GM20000 (cell line): ENCODE data around the gene KRTAP19-8.
A peak's percentile ranks its signal among the peaks of the same experiment; 100 is the strongest.

ENCODE experiments used
- DNase-seq: peaks from one replicate; pipeline ENCODE4 v3.0.0; 2012; ENCODE audit warnings: low spot score
- TF ChIP-seq, protein P1 (sequence below): IDR thresholded peaks from 2 replicates; pipeline ENCODE4 v1.5.1; 2012; ENCODE audit warnings: mild to moderate bottlenecking, control low read depth; ENCODE audit errors: extremely low read depth, missing control alignments

Gene KRTAP19-8, protein sequence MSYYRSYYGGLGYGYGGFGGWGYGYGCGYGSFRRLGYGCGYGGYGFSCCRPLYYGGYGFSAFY

DNA sequence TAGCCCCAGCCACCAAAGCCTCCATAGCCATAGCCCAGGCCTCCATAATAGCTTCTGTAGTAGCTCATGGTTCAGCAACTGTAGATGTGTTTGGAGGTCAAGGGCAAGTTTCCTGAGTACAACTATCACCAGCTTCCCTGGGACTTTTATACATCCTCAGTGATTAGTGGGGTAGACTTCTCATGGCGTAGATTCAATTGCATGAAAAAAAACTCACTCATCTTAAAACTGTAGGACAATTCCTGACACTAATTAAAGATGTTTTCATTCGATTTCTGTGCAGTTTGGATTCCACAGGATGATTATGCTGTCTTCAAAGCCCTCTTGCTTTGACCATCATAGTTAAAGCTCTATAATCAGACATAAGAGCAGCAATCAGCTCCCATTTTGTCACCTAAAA lies at the start of gene KRTAP19-8:
Gene KRTAP19-8 (minus strand): TSS at position 101 of the 400 bp plus-strand sequence. CDS start 33 bp downstream, at position 68.
- TF ChIP-seq, protein P1, sequence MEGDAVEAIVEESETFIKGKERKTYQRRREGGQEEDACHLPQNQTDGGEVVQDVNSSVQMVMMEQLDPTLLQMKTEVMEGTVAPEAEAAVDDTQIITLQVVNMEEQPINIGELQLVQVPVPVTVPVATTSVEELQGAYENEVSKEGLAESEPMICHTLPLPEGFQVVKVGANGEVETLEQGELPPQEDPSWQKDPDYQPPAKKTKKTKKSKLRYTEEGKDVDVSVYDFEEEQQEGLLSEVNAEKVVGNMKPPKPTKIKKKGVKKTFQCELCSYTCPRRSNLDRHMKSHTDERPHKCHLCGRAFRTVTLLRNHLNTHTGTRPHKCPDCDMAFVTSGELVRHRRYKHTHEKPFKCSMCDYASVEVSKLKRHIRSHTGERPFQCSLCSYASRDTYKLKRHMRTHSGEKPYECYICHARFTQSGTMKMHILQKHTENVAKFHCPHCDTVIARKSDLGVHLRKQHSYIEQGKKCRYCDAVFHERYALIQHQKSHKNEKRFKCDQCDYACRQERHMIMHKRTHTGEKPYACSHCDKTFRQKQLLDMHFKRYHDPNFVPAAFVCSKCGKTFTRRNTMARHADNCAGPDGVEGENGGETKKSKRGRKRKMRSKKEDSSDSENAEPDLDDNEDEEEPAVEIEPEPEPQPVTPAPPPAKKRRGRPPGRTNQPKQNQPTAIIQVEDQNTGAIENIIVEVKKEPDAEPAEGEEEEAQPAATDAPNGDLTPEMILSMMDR = no peak
- no peak for DNase-seq

DNA sequence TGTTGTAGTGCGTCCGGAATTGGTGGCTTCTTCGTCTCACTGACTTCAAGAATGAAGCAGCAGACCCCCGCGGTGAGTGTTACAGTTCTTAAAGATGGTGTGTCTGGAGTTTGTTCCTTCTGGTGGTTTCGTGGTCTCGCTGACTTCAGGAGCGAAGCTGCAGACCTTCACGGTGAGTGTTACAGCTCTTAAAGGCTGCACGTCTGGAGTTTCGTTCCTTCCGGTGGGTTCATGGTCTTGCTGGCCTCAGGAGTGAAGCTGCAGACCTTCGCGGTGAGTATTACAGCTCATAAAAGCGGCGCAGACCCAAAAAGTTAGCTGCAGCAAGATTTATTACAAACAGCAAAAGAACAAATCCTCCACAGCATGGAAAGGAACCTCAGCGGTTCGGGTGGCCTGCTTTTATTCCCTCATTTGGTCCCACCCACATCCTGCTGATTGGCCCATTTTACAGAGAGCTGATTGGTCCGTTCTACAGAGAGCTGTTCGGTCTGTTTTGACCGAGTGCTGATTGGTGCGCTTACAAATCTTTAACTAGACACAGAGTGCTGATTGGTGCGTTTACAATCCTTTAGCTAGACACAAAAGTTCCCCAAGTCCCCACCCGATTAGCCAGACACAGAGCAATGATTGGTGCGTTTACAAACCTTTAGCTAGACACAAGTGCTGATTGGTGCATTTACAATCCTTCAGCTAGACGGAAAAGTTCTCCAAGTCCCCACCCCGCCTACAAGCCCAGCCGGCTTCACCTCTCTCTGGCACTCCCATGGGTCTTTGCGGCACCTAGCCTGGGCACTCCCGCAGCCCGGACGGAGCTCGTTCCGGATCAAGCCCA lies 49.6 kb upstream of the KRTAP19-8 start:
- TF ChIP-seq, protein P1 = no peak
- DNase-seq = no peak

DNA sequence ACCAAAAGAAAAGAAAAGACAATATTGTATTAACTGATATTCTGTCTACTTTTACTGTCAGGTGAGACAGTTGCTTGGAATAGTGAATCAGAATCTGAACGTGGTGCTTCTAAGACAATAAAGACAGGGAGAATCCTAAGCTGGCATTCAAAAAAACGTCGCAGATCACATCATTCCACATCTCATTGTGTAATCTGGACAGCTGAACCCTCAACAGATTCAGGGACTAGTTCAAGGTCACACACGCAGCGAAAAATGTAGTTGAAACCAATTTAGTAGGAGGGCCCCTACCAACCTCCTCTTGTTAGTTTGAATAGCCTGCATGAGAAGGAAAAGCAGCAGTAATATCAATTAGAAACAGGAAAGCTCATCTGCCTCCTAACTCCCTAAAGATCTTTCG lies 46.4 kb upstream of the KRTAP19-8 start:
- no peak for DNase-seq
- TF ChIP-seq, protein P1 = no peak

DNA sequence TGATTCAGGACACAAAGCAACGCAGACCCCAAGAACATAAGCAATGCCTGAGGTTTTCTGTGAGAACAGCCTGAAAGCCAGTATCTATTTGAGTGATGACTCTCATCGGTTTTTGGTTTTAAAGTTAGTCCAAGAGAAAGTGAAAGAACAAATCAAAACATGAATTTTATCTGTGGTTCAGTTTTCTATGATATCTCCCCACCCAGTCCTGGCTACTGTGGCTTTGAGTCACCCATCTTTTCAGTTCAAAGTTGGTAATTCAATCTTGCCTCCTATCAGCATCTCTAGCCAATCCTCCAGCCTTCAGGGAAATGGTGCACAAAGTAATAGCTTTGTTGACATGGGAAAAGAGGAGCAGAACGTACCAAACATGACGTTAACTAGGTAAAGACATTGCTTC lies 40.5 kb upstream of the KRTAP19-8 start:
- TF ChIP-seq, protein P1 = no peak
- DNase-seq = peak; percentile 38

DNA sequence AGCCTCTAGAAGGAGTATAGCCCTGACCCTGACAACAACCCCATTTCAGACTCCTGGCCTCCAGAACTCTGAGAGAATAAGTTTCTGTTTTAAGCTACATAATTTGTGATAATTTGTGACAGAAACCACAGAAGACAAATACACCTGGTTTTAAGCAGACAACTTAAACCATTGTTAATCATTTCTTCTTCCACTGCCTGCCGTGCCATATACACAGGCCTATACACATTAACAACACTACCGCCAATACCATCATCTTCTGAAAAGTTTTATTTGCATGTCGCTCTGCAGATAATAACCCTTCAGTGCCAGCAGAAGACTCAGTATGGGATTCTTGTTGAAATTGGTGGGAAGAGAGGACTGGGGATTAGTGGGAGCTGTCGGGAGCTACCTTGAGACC lies 39.9 kb upstream of the KRTAP19-8 start:
- TF ChIP-seq, protein P1 = no peak
- DNase-seq = no peak

DNA sequence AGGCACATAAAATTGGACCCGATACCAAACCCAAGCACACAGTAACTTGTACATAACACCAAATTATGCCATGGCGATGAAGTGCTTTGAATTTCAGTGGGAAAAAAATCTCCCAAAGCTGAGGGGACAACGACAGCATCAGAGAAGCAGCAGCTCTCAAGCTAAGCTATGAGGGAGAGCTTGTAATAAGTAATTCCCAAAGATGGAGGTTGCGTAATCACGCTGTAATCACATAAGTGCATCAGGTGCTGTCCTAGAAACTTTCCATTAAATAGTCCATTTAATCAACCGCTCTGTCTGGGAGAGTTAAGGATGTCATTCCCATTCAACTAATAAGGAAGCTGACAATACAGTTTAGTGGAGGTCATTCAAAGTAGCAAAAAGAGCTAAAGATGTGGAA lies 37.6 kb upstream of the KRTAP19-8 start:
- TF ChIP-seq, protein P1 = no peak
- no peak for DNase-seq

DNA sequence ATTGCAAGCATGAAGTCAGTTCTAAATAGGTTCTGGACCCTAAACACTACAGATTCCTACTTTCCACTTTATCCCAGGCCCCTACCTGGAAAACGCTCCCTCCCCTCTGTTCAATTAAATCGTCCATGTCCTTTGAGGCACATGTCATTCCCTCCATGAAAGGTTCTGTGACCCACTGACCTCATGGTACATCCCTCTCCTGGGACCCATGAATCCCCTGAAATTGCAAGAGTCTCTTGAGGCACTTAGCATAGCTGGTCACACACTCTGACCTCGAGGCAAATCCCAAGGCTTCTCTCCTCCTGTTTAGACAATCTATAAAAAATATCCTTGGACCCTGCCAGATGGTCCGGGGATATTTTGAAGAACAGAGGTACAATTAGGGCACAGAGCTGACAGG lies 34.3 kb upstream of the KRTAP19-8 start:
- TF ChIP-seq, protein P1 = no peak

More for the DNA sequence above, 34.3 kb upstream of the KRTAP19-8 start:
- DNase-seq = no peak
